Activated CD4-positive, alpha-beta T cell treated with anti-CD3 and anti-CD28 coated beads for 1 hour (primary cell): ENCODE measurements around the gene ASCC3.
"Not testable (repeated sequence)": the region's sequence is repeated elsewhere in the genome, so short reads cannot be mapped to it uniquely, and the experiment has no call there.

Source experiments
- DNase-seq: peaks from one replicate; pipeline ENCODE4 v3.0.0-alpha.2; 2020

ASCC3 gene

GRCh38 chr6:100886076-100886475 lies 4.9 kb upstream of the ASCC3 start:
- DNase-seq: no peak

- DNase-seq: no peak
These were observed 2.2 kb upstream of the ASCC3 start for GRCh38 chr6:100883347-100883746.

- no peak for DNase-seq
These were observed 545 bp upstream of the ASCC3 start for GRCh38 chr6:100881707-100882040.

GRCh38 chr6:100880149-100880852 lies 828 bp downstream of the ASCC3 start:
- no peak for DNase-seq

GRCh38 chr6:100879317-100879716 lies 1.8 kb downstream of the ASCC3 start:
- DNase-seq: no peak

GRCh38 chr6:100877851-100878250 lies 3.3 kb downstream of the ASCC3 start:
- no peak for DNase-seq

- no peak for DNase-seq
These were observed 4.9 kb downstream of the ASCC3 start for GRCh38 chr6:100876251-100876650.

GRCh38 chr6:100865525-100865924 lies 15.6 kb downstream of the ASCC3 start:
- no peak for DNase-seq

GRCh38 chr6:100862063-100862462 lies 19.1 kb downstream of the ASCC3 start:
- DNase-seq: no peak

GRCh38 chr6:100856146-100856545 lies 25.0 kb downstream of the ASCC3 start:
- no peak for DNase-seq

- DNase-seq: no peak
These were observed 29.3 kb downstream of the ASCC3 start for GRCh38 chr6:100851819-100852218.

GRCh38 chr6:100850174-100850573 lies 31.0 kb downstream of the ASCC3 start:
- no peak for DNase-seq

GRCh38 chr6:100846276-100846675 lies 34.9 kb downstream of the ASCC3 start:
- no peak for DNase-seq

GRCh38 chr6:100845676-100846075 lies 35.5 kb downstream of the ASCC3 start:
- no peak for DNase-seq

- DNase-seq: no peak
These were observed 41.7 kb downstream of the ASCC3 start for GRCh38 chr6:100839419-100839818.

- no peak for DNase-seq
These were observed 43.1 kb downstream of the ASCC3 start for GRCh38 chr6:100838011-100838410.

GRCh38 chr6:100833972-100834574 lies 47.1 kb downstream of the ASCC3 start:
- no peak for DNase-seq

GRCh38 chr6:100829077-100829595 lies 52.0 kb downstream of the ASCC3 start:
- DNase-seq: not testable (repeated sequence)

GRCh38 chr6:100823041-100823440 lies 58.1 kb downstream of the ASCC3 start:
- no peak for DNase-seq

- DNase-seq: no peak
These were observed 63.1 kb downstream of the ASCC3 start for GRCh38 chr6:100818066-100818465.

- no peak for DNase-seq
These were observed 71.1 kb downstream of the ASCC3 start for GRCh38 chr6:100810015-100810414.

GRCh38 chr6:100809346-100809745 lies 71.8 kb downstream of the ASCC3 start:
- no peak for DNase-seq

- no peak for DNase-seq
These were observed 72.4 kb downstream of the ASCC3 start for GRCh38 chr6:100808638-100809275.

- no peak for DNase-seq
These were observed 74.8 kb downstream of the ASCC3 start for GRCh38 chr6:100806296-100806695.
